GM12878 (cell line): Measurements from ENCODE around the gene CUEDC1.

Experiments
- BHLHE40 ChIP-seq, 2 experiments: fragments of 450-650 bp in 1 of 2; IDR thresholded peaks; 2 replicates each; pipeline ENCODE4 v1.6.1; 2011 to 2017; ENCODE audit warnings: low read depth in 2 of 2, borderline replicate concordance in 1 of 2, improper control_type of control experiment in 1 of 2, low read length in 1 of 2, mild to moderate bottlenecking in 1 of 2
- MTA3 ChIP-seq: IDR thresholded peaks from 2 replicates; pipeline ENCODE4 v1.6.1; 2012; ENCODE audit warnings: low read length, inconsistent platforms, borderline replicate concordance
- RBBP5 ChIP-seq: fragments of 200-600 bp; sonication (generic); conservative IDR thresholded peaks from 2 replicates; pipeline ENCODE4 v1.6.1; 2016
- RCOR1 ChIP-seq: conservative IDR thresholded peaks from 2 replicates; pipeline ENCODE4 v1.6.1; 2012; ENCODE audit warnings: low read depth, low read length, improper control_type of control experiment
- SP1 ChIP-seq: IDR thresholded peaks from one replicate; pipeline ENCODE4 v1.6.1; 2011; ENCODE audit warnings: low read depth, low read length
- TCF12 ChIP-seq: IDR thresholded peaks from 2 replicates; pipeline ENCODE4 v1.6.1; 2011; ENCODE audit warnings: low read depth, mild to moderate bottlenecking, low read length
- TF ChIP-seq, protein P1 (sequence below): IDR thresholded peaks from 2 replicates; pipeline ENCODE4 v1.6.1; 2012; ENCODE audit warnings: mild to moderate bottlenecking, low read depth, low read length
- TF ChIP-seq, protein P2 (sequence below), 3 experiments: IDR thresholded peaks in 2 of 3; conservative IDR thresholded peaks in 1 of 3; 2 replicates each; pipeline ENCODE4 v1.5.1; 2011; ENCODE audit warnings: low read depth in 3 of 3, low read length in 3 of 3, mild to moderate bottlenecking in 3 of 3, control low read depth in 2 of 3, moderate library complexity in 2 of 3, inconsistent platforms in 1 of 3, mixed read lengths in 1 of 3; ENCODE audit not compliant: control insufficient read depth in 2 of 3, insufficient read depth in 1 of 3; ENCODE audit errors: extremely low read depth in 1 of 3
- TF ChIP-seq, protein P3 (sequence below): fragments of 450-650 bp; conservative IDR thresholded peaks from 2 replicates; pipeline ENCODE4 v1.6.1; 2017; ENCODE audit warnings: mild to moderate bottlenecking, moderate library complexity
- TF ChIP-seq, protein P4 (sequence below): fragments of 450-650 bp; IDR thresholded peaks from 2 replicates; pipeline ENCODE4 v1.6.1; 2016; ENCODE audit warnings: mild to moderate bottlenecking

- TF ChIP-seq, protein P1, sequence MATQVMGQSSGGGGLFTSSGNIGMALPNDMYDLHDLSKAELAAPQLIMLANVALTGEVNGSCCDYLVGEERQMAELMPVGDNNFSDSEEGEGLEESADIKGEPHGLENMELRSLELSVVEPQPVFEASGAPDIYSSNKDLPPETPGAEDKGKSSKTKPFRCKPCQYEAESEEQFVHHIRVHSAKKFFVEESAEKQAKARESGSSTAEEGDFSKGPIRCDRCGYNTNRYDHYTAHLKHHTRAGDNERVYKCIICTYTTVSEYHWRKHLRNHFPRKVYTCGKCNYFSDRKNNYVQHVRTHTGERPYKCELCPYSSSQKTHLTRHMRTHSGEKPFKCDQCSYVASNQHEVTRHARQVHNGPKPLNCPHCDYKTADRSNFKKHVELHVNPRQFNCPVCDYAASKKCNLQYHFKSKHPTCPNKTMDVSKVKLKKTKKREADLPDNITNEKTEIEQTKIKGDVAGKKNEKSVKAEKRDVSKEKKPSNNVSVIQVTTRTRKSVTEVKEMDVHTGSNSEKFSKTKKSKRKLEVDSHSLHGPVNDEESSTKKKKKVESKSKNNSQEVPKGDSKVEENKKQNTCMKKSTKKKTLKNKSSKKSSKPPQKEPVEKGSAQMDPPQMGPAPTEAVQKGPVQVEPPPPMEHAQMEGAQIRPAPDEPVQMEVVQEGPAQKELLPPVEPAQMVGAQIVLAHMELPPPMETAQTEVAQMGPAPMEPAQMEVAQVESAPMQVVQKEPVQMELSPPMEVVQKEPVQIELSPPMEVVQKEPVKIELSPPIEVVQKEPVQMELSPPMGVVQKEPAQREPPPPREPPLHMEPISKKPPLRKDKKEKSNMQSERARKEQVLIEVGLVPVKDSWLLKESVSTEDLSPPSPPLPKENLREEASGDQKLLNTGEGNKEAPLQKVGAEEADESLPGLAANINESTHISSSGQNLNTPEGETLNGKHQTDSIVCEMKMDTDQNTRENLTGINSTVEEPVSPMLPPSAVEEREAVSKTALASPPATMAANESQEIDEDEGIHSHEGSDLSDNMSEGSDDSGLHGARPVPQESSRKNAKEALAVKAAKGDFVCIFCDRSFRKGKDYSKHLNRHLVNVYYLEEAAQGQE: no peak
- TF ChIP-seq SP1: no peak
- TF ChIP-seq, protein P2, sequence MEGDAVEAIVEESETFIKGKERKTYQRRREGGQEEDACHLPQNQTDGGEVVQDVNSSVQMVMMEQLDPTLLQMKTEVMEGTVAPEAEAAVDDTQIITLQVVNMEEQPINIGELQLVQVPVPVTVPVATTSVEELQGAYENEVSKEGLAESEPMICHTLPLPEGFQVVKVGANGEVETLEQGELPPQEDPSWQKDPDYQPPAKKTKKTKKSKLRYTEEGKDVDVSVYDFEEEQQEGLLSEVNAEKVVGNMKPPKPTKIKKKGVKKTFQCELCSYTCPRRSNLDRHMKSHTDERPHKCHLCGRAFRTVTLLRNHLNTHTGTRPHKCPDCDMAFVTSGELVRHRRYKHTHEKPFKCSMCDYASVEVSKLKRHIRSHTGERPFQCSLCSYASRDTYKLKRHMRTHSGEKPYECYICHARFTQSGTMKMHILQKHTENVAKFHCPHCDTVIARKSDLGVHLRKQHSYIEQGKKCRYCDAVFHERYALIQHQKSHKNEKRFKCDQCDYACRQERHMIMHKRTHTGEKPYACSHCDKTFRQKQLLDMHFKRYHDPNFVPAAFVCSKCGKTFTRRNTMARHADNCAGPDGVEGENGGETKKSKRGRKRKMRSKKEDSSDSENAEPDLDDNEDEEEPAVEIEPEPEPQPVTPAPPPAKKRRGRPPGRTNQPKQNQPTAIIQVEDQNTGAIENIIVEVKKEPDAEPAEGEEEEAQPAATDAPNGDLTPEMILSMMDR (IDR thresholded peaks at IDR 0.05 in 2 of 3, conservative IDR thresholded peaks at IDR 0.05 in 1 of 3; ENCODE audit: control insufficient read depth in 2 of 3, extremely low read depth in 1 of 3, insufficient read depth in 1 of 3, low read depth in 3 of 3, low read length in 3 of 3): no peak
- TF ChIP-seq, protein P3, sequence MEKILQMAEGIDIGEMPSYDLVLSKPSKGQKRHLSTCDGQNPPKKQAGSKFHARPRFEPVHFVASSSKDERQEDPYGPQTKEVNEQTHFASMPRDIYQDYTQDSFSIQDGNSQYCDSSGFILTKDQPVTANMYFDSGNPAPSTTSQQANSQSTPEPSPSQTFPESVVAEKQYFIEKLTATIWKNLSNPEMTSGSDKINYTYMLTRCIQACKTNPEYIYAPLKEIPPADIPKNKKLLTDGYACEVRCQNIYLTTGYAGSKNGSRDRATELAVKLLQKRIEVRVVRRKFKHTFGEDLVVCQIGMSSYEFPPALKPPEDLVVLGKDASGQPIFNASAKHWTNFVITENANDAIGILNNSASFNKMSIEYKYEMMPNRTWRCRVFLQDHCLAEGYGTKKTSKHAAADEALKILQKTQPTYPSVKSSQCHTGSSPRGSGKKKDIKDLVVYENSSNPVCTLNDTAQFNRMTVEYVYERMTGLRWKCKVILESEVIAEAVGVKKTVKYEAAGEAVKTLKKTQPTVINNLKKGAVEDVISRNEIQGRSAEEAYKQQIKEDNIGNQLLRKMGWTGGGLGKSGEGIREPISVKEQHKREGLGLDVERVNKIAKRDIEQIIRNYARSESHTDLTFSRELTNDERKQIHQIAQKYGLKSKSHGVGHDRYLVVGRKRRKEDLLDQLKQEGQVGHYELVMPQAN: no peak
- TF ChIP-seq MTA3: no peak
- TF ChIP-seq TCF12: no peak
- TF ChIP-seq, protein P4, sequence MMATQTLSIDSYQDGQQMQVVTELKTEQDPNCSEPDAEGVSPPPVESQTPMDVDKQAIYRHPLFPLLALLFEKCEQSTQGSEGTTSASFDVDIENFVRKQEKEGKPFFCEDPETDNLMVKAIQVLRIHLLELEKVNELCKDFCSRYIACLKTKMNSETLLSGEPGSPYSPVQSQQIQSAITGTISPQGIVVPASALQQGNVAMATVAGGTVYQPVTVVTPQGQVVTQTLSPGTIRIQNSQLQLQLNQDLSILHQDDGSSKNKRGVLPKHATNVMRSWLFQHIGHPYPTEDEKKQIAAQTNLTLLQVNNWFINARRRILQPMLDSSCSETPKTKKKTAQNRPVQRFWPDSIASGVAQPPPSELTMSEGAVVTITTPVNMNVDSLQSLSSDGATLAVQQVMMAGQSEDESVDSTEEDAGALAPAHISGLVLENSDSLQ: no peak
- no peak for TF ChIP-seq RBBP5
- TF ChIP-seq BHLHE40 (IDR thresholded peaks at IDR 0.05; ENCODE audit: borderline replicate concordance in 1 of 2, low read depth in 2 of 2, low read length in 1 of 2): no peak
- no peak for TF ChIP-seq RCOR1
These were observed 19.1 kb downstream of the CUEDC1 start for GRCh38 chr17:57935833-57936807.
